Measurements from ENCODE around the gene PKP3. TPM values are rescaled to one million over a fixed set of nuclear protein-coding genes. Genes with fewer than 3 reads are reported as not detected.

PKP3 gene
- 31.0 to 40.9 TPM (median 35.4 TPM) in 5 replicates for total RNA-seq (2022; extraction: Qiagen RNA extraction; ENCODE audit: low read depth)

DNA sequence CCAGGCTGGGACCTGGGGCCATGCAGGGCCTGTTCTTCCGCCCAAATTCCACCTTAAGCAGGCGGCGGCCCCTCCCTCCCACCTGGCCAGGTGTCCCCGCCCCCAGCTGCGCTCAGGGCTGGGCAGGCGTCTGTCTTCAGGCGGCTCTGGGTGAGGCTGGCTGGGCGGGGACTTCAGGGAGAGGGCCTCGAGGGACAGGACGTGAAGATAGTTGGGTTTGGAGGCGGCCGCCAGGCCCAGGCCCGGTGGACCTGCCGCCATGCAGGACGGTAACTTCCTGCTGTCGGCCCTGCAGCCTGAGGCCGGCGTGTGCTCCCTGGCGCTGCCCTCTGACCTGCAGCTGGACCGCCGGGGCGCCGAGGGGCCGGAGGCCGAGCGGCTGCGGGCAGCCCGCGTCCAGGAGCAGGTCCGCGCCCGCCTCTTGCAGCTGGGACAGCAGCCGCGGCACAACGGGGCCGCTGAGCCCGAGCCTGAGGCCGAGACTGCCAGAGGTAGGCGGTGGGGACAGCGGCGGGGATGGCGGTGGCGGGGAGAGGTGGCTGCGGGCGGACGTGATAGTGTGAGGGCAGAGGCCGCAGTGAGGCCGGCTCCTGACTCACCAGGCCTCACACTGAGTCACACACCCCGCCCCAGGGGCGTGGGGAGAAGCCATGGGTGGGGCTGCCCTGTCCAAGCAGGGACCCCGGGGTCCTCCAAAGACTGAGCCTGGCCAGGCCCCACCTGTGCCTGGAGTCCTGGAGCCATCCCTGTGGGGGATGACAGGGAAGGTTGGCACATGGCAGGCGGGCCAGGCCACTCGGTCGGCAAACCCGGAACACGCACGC lies at the start of gene PKP3:
Gene PKP3, plus strand, starts transcription at position 176 of the 824 bp plus-strand sequence. Its CDS starts 84 bp downstream, at position 260.

GRCh38 chr11:369336-370018 lies 24.5 kb upstream of the PKP3 start, which contains the start of gene B4GALNT4:
TSS of gene B4GALNT4 (plus strand) at chr11:369499. CDS start at chr11:369804, 305 bp downstream.

GRCh38 chr11:441418-442274 lies 47.6 kb downstream of the PKP3 start, which contains the start of gene ANO9:
TSS of gene ANO9 (minus strand) at chr11:442011. CDS start at chr11:441926, 85 bp downstream.

DNA sequence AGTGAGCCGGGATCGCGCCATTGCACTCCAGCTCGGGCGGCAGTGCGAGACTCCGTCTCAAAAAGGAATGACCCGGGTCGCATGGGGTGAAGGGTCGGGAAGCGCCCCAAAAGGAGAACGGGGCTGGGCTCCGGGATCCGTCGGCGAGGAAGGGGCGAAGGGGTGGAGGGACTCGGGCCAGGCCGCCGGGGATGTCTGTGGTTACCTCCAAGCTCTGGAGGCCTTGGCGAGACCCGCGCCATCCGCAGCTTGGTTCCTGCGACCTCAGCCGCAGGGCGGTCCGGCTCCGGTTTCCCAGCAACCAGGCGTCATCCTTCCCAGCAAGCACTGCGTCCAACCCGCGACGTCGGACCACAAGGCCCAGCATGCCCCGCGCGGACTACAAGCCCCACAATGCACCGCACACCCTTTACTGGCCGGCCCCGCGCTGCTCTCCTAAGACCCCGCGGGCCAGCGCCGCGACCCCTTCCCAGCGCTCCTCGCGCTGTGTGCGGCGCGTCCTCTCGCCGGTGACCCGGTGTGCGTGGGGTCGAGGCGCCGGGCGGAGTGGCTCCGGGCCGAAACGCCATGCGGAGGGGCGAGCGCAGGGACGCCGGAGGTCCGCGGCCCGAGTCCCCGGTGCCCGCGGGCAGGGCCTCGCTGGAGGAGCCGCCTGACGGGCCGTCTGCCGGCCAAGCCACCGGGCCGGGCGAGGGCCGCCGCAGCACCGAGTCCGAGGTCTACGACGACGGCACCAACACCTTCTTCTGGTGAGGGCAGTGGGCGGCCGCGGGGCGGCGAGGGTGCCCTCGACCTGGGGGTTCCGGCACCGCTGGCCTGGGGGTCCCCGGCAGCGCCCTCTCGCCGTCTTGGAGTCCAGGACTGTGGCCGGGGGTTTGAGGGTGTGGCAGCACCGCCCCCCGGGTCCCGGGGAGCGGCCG lies 56.1 kb downstream of the PKP3 start, which contains the start of gene PTDSS2:
Gene PTDSS2, plus strand, starts transcription at position 391 of the 920 bp plus-strand sequence. Its CDS starts 177 bp downstream, at position 568.

Other genes starting within 250 kb of the PKP3 start
- gene SCGB1C1, start 201.1 kb upstream of the PKP3 start, total RNA-seq (2022; extraction: Qiagen RNA extraction; ENCODE audit: low read depth): not detected in 5 replicates
- gene BET1L, start 186.8 kb upstream of the PKP3 start, total RNA-seq (2022; extraction: Qiagen RNA extraction; ENCODE audit: low read depth): 42.6 to 47.9 TPM (median 47.6 TPM) in 5 replicates
- 100 to 124 TPM (median 116 TPM) in 5 replicates for gene RIC8A, start 186.5 kb upstream of the PKP3 start, total RNA-seq (2022; extraction: Qiagen RNA extraction; ENCODE audit: low read depth)
- 17.0 to 20.0 TPM (median 19.5 TPM) in 5 replicates for gene SIRT3, start 157.9 kb upstream of the PKP3 start, total RNA-seq (2022; extraction: Qiagen RNA extraction; ENCODE audit: low read depth)
- 163 to 204 TPM (median 177 TPM) in 5 replicates for gene PSMD13, start 157.2 kb upstream of the PKP3 start, total RNA-seq (2022; extraction: Qiagen RNA extraction; ENCODE audit: low read depth)
- not detected in 5 replicates for gene NLRP6, start 115.8 kb upstream of the PKP3 start, total RNA-seq (2022; extraction: Qiagen RNA extraction; ENCODE audit: low read depth)
- gene PGGHG, start 105.1 kb upstream of the PKP3 start, total RNA-seq (2022; extraction: Qiagen RNA extraction; ENCODE audit: low read depth): 8.3 to 14.0 TPM (median 9.9 TPM) in 5 replicates
- 0.08 TPM in 1 of 5 replicates, not detected in the others for gene IFITM5, start 94.7 kb upstream of the PKP3 start, total RNA-seq (2022; extraction: Qiagen RNA extraction; ENCODE audit: low read depth)
- 55.4 to 67.4 TPM (median 60.2 TPM) in 5 replicates for gene IFITM2, start 86.4 kb upstream of the PKP3 start, total RNA-seq (2022; extraction: Qiagen RNA extraction; ENCODE audit: low read depth)
- gene IFITM1, start 80.2 kb upstream of the PKP3 start, total RNA-seq (2022; extraction: Qiagen RNA extraction; ENCODE audit: low read depth): 0.24 to 0.82 TPM (median 0.49 TPM) in 4 of 5 replicates, not detected in the other
- gene IFITM3, start 73.3 kb upstream of the PKP3 start, total RNA-seq (2022; extraction: Qiagen RNA extraction; ENCODE audit: low read depth): 20.3 to 33.4 TPM (median 29.1 TPM) in 5 replicates
- 9.3 to 23.3 TPM (median 15.1 TPM) in 5 replicates for gene B4GALNT4, start 24.7 kb upstream of the PKP3 start, total RNA-seq (2022; extraction: Qiagen RNA extraction; ENCODE audit: low read depth)
- 58.8 to 99.8 TPM (median 88.2 TPM) in 5 replicates for gene SIGIRR, start 20.8 kb downstream of the PKP3 start, total RNA-seq (2022; extraction: Qiagen RNA extraction; ENCODE audit: low read depth)
- gene ANO9, start 47.8 kb downstream of the PKP3 start, total RNA-seq (2022; extraction: Qiagen RNA extraction; ENCODE audit: low read depth): 0.51 to 1.2 TPM (median 0.77 TPM) in 5 replicates
- gene PTDSS2, start 56.1 kb downstream of the PKP3 start, total RNA-seq (2022; extraction: Qiagen RNA extraction; ENCODE audit: low read depth): 35.2 to 48.4 TPM (median 45.1 TPM) in 5 replicates
- gene RNH1, start 113.0 kb downstream of the PKP3 start, total RNA-seq (2022; extraction: Qiagen RNA extraction; ENCODE audit: low read depth): 122 to 172 TPM (median 165 TPM) in 5 replicates
- 92.4 to 151 TPM (median 143 TPM) in 5 replicates for gene HRAS, start 141.4 kb downstream of the PKP3 start, total RNA-seq (2022; extraction: Qiagen RNA extraction; ENCODE audit: low read depth)
- gene LRRC56, start 143.3 kb downstream of the PKP3 start, total RNA-seq (2022; extraction: Qiagen RNA extraction; ENCODE audit: low read depth): 0.55 to 0.74 TPM (median 0.66 TPM) in 5 replicates
- 2.0 to 3.5 TPM (median 2.3 TPM) in 5 replicates for gene LMNTD2, start 166.5 kb downstream of the PKP3 start, total RNA-seq (2022; extraction: Qiagen RNA extraction; ENCODE audit: low read depth)
- gene RASSF7, start 166.8 kb downstream of the PKP3 start, total RNA-seq (2022; extraction: Qiagen RNA extraction; ENCODE audit: low read depth): 30.8 to 37.0 TPM (median 33.0 TPM) in 5 replicates
- gene PHRF1, start 182.3 kb downstream of the PKP3 start, total RNA-seq (2022; extraction: Qiagen RNA extraction; ENCODE audit: low read depth): 28.0 to 34.8 TPM (median 34.2 TPM) in 5 replicates
- gene IRF7, start 221.7 kb downstream of the PKP3 start, total RNA-seq (2022; extraction: Qiagen RNA extraction; ENCODE audit: low read depth): 4.7 to 6.9 TPM (median 6.3 TPM) in 5 replicates
- gene CDHR5, start 230.7 kb downstream of the PKP3 start, total RNA-seq (2022; extraction: Qiagen RNA extraction; ENCODE audit: low read depth): 0.03 to 0.19 TPM (median 0.03 TPM) in 3 of 5 replicates, not detected in the others
- gene SCT, start 233.0 kb downstream of the PKP3 start, total RNA-seq (2022; extraction: Qiagen RNA extraction; ENCODE audit: low read depth): not detected in 5 replicates
- gene DRD4, start 243.1 kb downstream of the PKP3 start, total RNA-seq (2022; extraction: Qiagen RNA extraction; ENCODE audit: low read depth): 0.13 to 0.41 TPM (median 0.28 TPM) in 4 of 5 replicates, not detected in the other

Data from A549 treated with CpdA at 1 μM for 4 hours (cell line).